AG09319 (cell line): ENCODE results near the gene MCM9.

Experiments used
- DNase-seq: peaks from one replicate; pipeline ENCODE4 v3.0.0-alpha.2; 2010; ENCODE audit warnings: low read depth; ENCODE audit errors: extremely low read depth
- CTCF ChIP-seq: IDR thresholded peaks from 2 replicates; pipeline ENCODE4 v1.5.1; 2011; ENCODE audit warnings: low read depth, mild to moderate bottlenecking, inconsistent platforms, low read length, moderate library complexity

MCM9 gene

GRCh38 chr6:118825661-118826060 is 109.3 kb downstream of the MCM9 start:
- no peak for DNase-seq
- no peak for TF ChIP-seq CTCF

- no peak for DNase-seq
- no peak for TF ChIP-seq CTCF
These were observed 119.5 kb downstream of the MCM9 start for GRCh38 chr6:118815495-118815894.

GRCh38 chr6:118813775-118814174 is 121.2 kb downstream of the MCM9 start:
- DNase-seq, result no peak
- no peak for TF ChIP-seq CTCF

- no peak for TF ChIP-seq CTCF
- no peak for DNase-seq
These were observed 122.0 kb downstream of the MCM9 start for GRCh38 chr6:118812970-118813369.

GRCh38 chr6:118810420-118811027 is 124.4 kb downstream of the MCM9 start:
- no peak for DNase-seq
- no peak for TF ChIP-seq CTCF

GRCh38 chr6:118808793-118809638 is 125.9 kb downstream of the MCM9 start:
- no peak for DNase-seq

More at GRCh38 chr6:118808793-118809638, 125.9 kb downstream of the MCM9 start:
- TF ChIP-seq CTCF, result no peak
